ENCODE results near the gene PLPPR2. TPM values are rescaled to one million over a fixed set of nuclear protein-coding genes. Genes with fewer than 3 reads are reported as not detected.
A peak's percentile ranks its signal among the peaks of the same experiment; 100 is the strongest.

Gene PLPPR2
- polyA plus RNA-seq, 1 donor from 2014 or later, result 44.1 TPM

- Histone ChIP-seq H3K9me2 (ENCODE audit: insufficient read depth, low read length) (no peaks in the 10 kb centered on the region), H3K9ac (ENCODE audit: low read length) (no peak overlapping the region), H4K20me1 (ENCODE audit: insufficient read depth) (no peaks in the 10 kb centered on the region), H3K9me3 (ENCODE audit: low read length) (no peaks in the 10 kb centered on the region), H3K4me3 (ENCODE audit: low read length) (peak overlapping the region; percentile 55), H3K4me2 (ENCODE audit: low read length) (no peak overlapping the region), H3K36me3 (ENCODE audit: insufficient read depth, low read length) (no peaks in the 10 kb centered on the region), H2AFZ (ENCODE audit: low read depth, low read length) (no peak overlapping the region), H3K27me3 (ENCODE audit: insufficient read depth, low read depth, low read length) (peaks cover 24% of the 10 kb centered on the region), H3K79me2 (replicated peaks; ENCODE audit: insufficient read depth, low read length) (no peaks in the 10 kb centered on the region), H3F3A (ENCODE audit: insufficient read depth, low read length, poor library complexity, severe bottlenecking) (no peaks in the 10 kb centered on the region), H3K27ac (ENCODE audit: low read length) (no peak overlapping the region)
- TF ChIP-seq REST (IDR thresholded peaks at IDR 0.05; ENCODE audit: borderline replicate concordance) (no peak), CTCF (IDR thresholded peaks at IDR 0.05; ENCODE audit: poor library complexity, severe bottlenecking) (peak; percentile 45), SMC3 (conservative IDR thresholded peaks at IDR 0.05; ENCODE audit: poor library complexity) (no peak), EZH2 (IDR thresholded peaks at IDR 0.05; ENCODE audit: borderline replicate concordance, insufficient read depth, low read length, poor library complexity, severe bottlenecking) (no peak), TAF1 (IDR thresholded peaks at IDR 0.05; ENCODE audit: low read depth) (no peak), MXI1 (conservative IDR thresholded peaks at IDR 0.05; ENCODE audit: poor library complexity, severe bottlenecking) (no peak), POLR2AphosphoS5 (IDR thresholded peaks at IDR 0.05) (no peak)
These were observed 27.9 kb downstream of the PLPPR2 start for GRCh38 chr19:11382898-11383705.

- H3K27ac ChIP-seq (ENCODE audit: low read length), result no peak overlapping the region
- H3F3A ChIP-seq (ENCODE audit: insufficient read depth, low read length, poor library complexity, severe bottlenecking), result no peaks in the 10 kb centered on the region
- H3K4me2 ChIP-seq (ENCODE audit: low read length), result no peak overlapping the region
- no peak for TF ChIP-seq SMC3 (conservative IDR thresholded peaks at IDR 0.05; ENCODE audit: poor library complexity)
- no peak for TF ChIP-seq RAD21 (conservative IDR thresholded peaks at IDR 0.05)
- TF ChIP-seq POLR2AphosphoS5 (IDR thresholded peaks at IDR 0.05), result no peak
- TF ChIP-seq CTCF (IDR thresholded peaks at IDR 0.05; ENCODE audit: poor library complexity, severe bottlenecking), result no peak
- no peak for TF ChIP-seq TAF1 (IDR thresholded peaks at IDR 0.05; ENCODE audit: low read depth)
- TF ChIP-seq EP300 (conservative IDR thresholded peaks at IDR 0.05; ENCODE audit: poor library complexity, severe bottlenecking), result no peak
- no peak for TF ChIP-seq REST (IDR thresholded peaks at IDR 0.05; ENCODE audit: borderline replicate concordance)
- no peak for TF ChIP-seq MXI1 (conservative IDR thresholded peaks at IDR 0.05; ENCODE audit: poor library complexity, severe bottlenecking)
- TF ChIP-seq EZH2 (IDR thresholded peaks at IDR 0.05; ENCODE audit: borderline replicate concordance, insufficient read depth, low read length, poor library complexity, severe bottlenecking), result no peak
- H3K9ac ChIP-seq (ENCODE audit: low read length), result no peak overlapping the region
- H4K20me1 ChIP-seq (ENCODE audit: insufficient read depth), result no peaks in the 10 kb centered on the region
- no peak overlapping the region for H2AFZ ChIP-seq (ENCODE audit: low read depth, low read length)
- no peaks in the 10 kb centered on the region for H3K79me2 ChIP-seq (replicated peaks; ENCODE audit: insufficient read depth, low read length)
- no peaks in the 10 kb centered on the region for H3K9me2 ChIP-seq (ENCODE audit: insufficient read depth, low read length)
- H3K36me3 ChIP-seq (ENCODE audit: insufficient read depth, low read length), result no peaks in the 10 kb centered on the region
- H3K27me3 ChIP-seq (ENCODE audit: insufficient read depth, low read depth, low read length), result peaks cover 24% of the 10 kb centered on the region
- H3K9me3 ChIP-seq (ENCODE audit: low read length), result no peaks in the 10 kb centered on the region
- H3K4me3 ChIP-seq (ENCODE audit: low read length), result peak overlapping the region; percentile 55
These were observed 28.4 kb downstream of the PLPPR2 start for GRCh38 chr19:11383706-11384048.
